GM19035 (cell line): ENCODE results near the gene PTPRK.

Experiments used
- ATAC-seq: cut with Tn5 transposase; IDR thresholded peaks from one replicate; pipeline ENCODE4 v1.9.1; 2021; ENCODE audit not compliant: unreplicated experiment

Gene PTPRK

GRCh38 chr6:128395596-128395995 is 124.8 kb downstream of the PTPRK start:
- ATAC-seq: no peak

DNA sequence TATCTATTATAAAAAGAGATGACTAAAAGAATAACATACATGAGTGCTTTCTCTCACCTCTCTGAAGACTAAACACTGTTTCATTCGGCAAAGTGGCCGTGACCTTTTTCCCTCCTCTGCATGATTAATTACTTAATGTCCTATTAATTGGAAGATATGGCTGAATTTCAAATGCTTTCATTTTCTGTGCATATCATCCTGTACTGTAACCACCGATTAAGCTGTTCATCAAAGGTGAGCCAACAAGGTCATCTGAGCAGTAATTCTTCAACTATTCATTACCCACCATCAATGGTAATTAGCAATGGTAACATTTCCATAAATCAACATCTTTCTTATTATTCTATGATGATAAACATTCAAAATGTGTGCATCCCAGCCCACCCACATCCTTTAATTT is 125.2 kb downstream of the PTPRK start:
- no peak for ATAC-seq

GRCh38 chr6:128394167-128394566 is 126.2 kb downstream of the PTPRK start:
- no peak for ATAC-seq

DNA sequence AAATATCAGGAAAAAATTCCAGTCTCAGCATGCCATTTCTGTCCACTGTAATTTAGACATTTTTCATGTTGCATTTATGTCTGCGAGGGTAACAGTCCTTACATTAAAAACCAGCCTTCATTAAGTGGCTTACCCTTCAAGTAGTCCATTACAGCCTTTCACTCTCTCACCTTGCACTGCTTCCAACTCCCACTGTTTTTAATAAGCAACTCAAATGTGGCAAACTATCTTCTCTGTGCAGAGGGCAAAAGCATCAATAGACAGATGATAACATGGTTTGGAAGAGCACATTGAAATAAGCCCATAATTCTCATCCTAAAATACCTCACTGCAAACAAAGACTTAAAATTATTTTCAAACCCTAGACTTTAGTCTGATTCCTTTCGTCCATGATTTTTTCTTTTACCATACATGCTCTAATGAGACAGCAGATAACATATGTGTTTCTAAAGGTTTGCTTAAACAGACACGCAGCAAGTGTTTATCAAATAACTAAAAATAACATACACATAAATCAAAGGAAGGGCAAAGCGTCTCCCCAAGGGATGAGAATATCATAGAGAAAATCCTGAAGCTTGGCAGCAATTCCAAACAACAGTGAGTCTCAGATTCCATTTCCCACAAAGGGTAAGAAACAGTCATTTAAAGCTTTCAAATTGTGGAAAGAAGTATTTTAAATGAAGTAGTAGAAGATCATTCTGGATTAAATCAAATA is 130.4 kb downstream of the PTPRK start:
- no peak for ATAC-seq

- ATAC-seq: no peak
These were observed 132.0 kb downstream of the PTPRK start for GRCh38 chr6:128388380-128388779.

GRCh38 chr6:128380891-128381290 is 139.5 kb downstream of the PTPRK start:
- no peak for ATAC-seq

GRCh38 chr6:128379577-128379976 is 140.8 kb downstream of the PTPRK start:
- ATAC-seq: no peak

DNA sequence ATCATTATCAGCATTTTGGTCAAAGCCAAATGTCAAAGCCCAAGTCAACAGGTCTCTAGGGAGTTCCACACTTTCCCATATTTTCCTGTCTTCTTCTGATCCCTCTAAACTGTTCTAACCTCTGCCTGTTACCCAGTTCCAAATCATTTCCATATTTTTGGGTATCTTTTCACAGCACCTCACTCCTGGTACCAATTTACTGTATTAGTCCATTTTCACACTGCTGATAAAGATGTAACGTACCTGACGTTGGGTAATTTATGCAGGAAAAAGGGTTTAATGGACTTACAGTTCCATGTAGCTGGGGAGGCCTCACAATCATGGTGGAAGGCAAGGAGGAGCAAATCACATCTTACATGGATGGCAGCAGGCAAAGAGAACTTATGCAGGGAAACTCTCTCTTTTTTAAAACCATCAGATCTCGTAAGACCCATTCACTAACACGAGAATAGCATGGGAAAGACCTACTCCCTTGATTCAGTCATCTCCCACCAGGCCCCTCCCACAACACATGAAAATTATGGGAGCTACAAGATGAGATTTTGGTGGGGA is 143.4 kb downstream of the PTPRK start:
- no peak for ATAC-seq

GRCh38 chr6:128371136-128371535 is 149.3 kb downstream of the PTPRK start:
- ATAC-seq: no peak

DNA sequence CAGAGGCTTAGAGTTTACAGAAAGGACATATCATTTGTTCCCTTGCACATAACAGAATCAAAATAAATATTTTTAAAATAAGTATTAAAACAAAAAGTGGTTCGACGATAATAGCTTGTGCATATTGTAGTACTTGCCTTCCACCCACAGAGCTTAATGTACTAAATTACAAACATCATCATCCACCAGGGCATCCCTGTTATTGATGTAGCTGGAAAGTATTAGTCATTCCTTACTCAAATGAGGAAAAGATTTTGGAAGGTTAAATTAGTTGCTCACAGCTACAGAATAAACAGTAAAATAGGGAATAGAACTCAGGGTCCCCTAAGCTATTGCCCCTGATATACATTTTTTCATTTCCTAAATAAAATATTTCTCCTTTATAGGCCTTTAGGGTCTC is 150.3 kb downstream of the PTPRK start:
- no peak for ATAC-seq

DNA sequence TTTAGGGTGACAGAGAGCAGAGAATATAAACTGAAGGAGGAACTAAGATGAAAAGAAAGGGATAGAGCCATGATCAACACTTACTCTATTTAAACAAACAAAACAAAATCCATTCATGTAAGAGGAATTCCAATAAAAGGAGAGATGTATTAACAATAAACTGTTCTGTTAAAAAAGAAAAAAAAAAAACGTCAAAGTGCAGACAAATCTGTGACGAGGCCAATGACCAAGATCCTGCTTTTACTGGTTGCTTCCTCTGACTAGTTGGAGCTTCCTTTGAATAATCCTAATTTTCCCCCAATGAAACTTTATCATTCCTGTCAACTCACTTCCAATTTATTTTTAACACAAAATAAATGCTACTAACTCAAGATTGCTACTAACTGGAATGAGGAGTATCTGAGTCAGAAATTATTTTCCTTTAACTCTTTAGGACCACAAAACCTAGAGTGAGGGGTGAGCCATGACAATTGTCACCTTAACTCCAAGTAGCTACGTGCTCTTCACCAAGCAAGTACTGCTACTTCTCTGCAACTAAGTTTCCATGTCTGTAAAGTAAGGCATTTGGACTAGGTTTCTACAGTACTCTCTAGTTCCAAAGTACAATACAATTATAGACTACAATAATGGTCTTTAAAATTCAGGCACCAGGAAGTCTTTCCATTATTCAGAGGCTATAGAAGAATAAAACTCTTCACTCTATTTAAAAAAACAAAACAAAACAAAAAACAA is 152.0 kb downstream of the PTPRK start:
- ATAC-seq: no peak

DNA sequence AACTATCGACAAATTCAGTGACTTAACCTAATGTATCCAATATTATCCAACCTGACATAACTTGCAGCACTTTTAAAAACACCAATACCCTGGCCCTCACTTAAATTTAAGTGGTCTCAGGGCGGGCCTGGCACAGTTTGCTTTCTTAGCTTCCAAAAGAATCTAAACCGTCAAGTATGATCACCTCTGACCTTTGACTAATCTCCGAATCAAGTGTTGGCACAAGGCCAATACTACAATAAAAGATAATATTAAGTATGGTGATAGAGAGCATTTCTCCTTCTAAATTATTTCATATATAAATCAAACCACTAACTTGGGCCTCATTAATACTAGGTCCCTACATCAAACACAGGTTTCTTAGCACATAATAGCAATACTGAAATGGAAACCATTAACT is 153.0 kb downstream of the PTPRK start:
- ATAC-seq: no peak

GRCh38 chr6:128365520-128366160 is 154.8 kb downstream of the PTPRK start:
- no peak for ATAC-seq

DNA sequence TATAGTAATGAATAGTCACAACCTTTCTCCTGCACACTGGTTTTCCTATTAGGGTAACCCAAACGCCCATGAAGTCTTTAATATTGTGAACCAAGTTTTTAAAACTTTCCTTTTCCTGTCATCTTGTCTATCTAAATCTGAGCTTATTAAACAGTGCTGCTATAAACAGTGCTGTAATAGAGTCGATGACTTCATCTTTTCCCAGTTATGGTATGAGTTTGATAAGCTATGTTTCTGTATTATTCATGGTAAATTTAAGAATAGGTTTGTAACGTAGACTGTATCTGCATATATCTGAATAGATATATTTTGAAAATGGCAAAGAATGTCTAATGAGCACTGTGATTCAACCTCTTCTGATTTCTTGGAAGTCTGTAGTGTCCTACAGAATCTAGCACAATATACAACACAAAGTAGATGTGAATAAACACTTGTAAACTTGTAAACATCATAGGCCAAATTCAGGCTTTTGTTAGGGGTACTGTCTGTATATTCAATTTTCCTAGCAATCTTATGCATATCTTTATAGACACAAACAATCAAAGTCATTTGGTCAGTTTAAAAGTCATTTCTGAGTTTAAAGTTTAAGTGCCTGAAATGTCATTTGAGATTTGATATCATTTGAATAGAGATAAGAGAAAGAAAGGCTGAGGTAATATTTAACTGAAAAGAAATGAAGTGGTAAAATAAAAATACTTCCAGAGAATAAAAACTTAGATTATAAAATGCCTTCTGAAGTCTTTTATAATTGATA is 155.5 kb downstream of the PTPRK start:
- ATAC-seq: no peak

DNA sequence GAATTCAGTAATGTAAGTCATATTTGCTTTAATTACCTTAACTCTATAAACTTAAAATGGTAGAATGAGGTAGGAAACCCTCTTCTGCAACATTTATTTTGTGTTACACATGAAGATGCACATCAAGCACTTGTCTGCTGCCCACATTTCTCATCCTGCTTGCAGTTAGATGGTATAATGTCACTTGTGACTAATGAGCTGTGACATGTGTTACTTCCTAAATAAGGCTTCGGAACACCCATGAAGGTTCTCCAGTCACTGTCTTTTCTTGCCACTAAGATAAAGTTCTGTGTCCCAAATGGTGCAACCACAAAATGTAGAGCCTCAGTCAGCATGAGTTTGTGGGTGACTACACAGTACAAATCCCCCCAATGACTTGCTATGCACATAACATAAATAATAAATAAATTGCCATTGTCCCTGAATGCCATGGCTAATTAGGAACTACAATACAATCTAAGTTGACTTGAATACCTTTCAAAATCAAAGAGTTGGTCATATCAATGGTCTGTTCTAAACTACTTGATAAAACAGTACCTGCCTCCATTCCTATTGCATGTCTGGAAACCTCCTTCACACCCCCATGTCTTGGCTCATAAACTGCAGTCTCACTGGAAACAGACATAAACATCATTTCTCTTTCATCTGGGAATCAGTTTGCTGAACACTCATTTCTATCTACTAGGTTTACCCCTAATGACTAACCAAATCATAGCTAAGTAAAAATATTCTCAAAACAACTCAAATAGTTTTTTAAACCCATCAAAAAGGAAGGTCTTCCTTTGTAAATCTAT is 157.2 kb downstream of the PTPRK start:
- no peak for ATAC-seq

- ATAC-seq: no peak
These were observed 159.0 kb downstream of the PTPRK start for GRCh38 chr6:128361378-128361777.

- no peak for ATAC-seq
These were observed 162.1 kb downstream of the PTPRK start for GRCh38 chr6:128358244-128358776.

DNA sequence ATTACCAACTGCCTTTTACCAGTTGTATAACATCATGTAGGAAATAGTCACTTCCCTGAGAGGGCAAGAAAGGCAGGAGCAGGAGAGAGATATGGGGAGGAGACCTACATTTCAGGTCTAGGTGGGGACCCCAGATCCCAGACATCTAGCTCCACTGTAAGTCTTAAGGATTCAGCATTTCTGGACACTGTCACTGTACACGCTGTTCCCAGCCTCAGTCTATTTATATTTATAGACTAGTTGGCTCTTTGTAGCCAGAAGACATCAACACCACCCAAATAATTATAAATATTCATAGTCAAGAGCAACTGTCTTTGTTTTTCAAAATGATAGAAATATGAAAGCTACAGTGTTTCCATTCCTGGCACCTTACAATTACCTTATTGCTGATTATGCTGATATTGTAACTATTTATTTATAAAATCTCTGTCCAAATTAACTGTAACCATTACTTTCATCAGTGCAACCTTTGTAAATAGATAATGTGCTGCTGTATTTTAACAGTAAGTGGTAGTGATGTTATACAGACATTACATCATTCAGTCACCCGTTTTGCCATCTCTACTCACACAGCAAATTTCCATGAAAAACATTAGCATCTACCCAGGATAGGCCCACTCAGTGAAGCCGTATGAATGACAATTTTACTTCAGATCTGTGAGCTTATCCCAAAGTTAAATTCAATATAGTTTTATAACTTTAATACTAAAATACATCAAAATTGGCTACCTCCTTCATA is 162.8 kb downstream of the PTPRK start:
- ATAC-seq: no peak

- no peak for ATAC-seq
These were observed 168.0 kb downstream of the PTPRK start for GRCh38 chr6:128352366-128352765.

GRCh38 chr6:128351255-128351514 is 169.2 kb downstream of the PTPRK start:
- ATAC-seq: no peak
